Ishikawa (cell line): ENCODE data around the gene HTR3D.

ENCODE experiments used
- CEBPB ChIP-seq: IDR thresholded peaks from 2 replicates; pipeline ENCODE4 v1.6.1; 2012
- CREB1 ChIP-seq: IDR thresholded peaks from 2 replicates; pipeline ENCODE4 v1.6.1; 2012; ENCODE audit warnings: low read depth
- EGR1 ChIP-seq: IDR thresholded peaks from 2 replicates; pipeline ENCODE4 v1.6.1; 2012
- EP300 ChIP-seq: IDR thresholded peaks from 2 replicates; pipeline ENCODE4 v1.6.1; 2012; ENCODE audit warnings: borderline replicate concordance
- FOXM1 ChIP-seq: IDR thresholded peaks from 2 replicates; pipeline ENCODE4 v1.6.1; 2012; ENCODE audit warnings: low read depth, borderline replicate concordance
- MAX ChIP-seq: IDR thresholded peaks from 2 replicates; pipeline ENCODE4 v1.6.1; 2012
- NFIC ChIP-seq: IDR thresholded peaks from 2 replicates; pipeline ENCODE4 v1.6.1; 2012
- RAD21 ChIP-seq: IDR thresholded peaks from 2 replicates; pipeline ENCODE4 v1.6.1; 2012; ENCODE audit warnings: low read depth
- TAF1 ChIP-seq: IDR thresholded peaks from 2 replicates; pipeline ENCODE4 v1.6.1; 2012; ENCODE audit warnings: low read depth, mild to moderate bottlenecking
- TCF12 ChIP-seq: IDR thresholded peaks from 2 replicates; pipeline ENCODE4 v1.6.1; 2012; ENCODE audit warnings: low read depth
- TEAD4 ChIP-seq: IDR thresholded peaks from 2 replicates; pipeline ENCODE4 v1.6.1; 2012
- USF1 ChIP-seq: IDR thresholded peaks from 2 replicates; pipeline ENCODE4 v1.6.1; 2012
- YY1 ChIP-seq: IDR thresholded peaks from 2 replicates; pipeline ENCODE4 v1.6.1; 2012; ENCODE audit warnings: low read depth
- ZBTB7A ChIP-seq: IDR thresholded peaks from 2 replicates; pipeline ENCODE4 v1.6.1; 2012; ENCODE audit warnings: low read depth
- TF ChIP-seq, protein P1 (sequence below): IDR thresholded peaks from 2 replicates; pipeline ENCODE4 v1.6.1; 2012; ENCODE audit warnings: low read depth, mild to moderate bottlenecking

The HTR3D gene

DNA sequence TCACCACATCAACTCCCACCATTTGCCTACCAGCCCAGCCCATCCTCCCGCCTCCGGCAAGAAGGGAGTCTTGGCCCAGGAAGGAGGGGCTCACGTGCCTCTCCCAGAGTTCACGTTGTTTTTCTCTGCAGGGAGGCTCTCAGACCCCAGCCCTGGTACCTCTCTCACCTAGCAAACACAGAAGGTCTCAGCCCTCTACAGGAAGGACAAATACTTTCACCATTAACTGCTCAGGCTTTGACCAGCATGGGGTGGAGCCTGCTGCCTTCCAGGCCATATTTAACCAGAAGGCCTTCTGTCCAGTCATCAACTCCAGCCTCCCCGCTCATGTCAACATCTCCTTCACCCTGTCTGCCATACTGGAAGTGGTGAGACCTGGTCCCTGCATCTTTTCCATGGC, 46.3 kb downstream of the HTR3D start:
- TF ChIP-seq, protein P1, sequence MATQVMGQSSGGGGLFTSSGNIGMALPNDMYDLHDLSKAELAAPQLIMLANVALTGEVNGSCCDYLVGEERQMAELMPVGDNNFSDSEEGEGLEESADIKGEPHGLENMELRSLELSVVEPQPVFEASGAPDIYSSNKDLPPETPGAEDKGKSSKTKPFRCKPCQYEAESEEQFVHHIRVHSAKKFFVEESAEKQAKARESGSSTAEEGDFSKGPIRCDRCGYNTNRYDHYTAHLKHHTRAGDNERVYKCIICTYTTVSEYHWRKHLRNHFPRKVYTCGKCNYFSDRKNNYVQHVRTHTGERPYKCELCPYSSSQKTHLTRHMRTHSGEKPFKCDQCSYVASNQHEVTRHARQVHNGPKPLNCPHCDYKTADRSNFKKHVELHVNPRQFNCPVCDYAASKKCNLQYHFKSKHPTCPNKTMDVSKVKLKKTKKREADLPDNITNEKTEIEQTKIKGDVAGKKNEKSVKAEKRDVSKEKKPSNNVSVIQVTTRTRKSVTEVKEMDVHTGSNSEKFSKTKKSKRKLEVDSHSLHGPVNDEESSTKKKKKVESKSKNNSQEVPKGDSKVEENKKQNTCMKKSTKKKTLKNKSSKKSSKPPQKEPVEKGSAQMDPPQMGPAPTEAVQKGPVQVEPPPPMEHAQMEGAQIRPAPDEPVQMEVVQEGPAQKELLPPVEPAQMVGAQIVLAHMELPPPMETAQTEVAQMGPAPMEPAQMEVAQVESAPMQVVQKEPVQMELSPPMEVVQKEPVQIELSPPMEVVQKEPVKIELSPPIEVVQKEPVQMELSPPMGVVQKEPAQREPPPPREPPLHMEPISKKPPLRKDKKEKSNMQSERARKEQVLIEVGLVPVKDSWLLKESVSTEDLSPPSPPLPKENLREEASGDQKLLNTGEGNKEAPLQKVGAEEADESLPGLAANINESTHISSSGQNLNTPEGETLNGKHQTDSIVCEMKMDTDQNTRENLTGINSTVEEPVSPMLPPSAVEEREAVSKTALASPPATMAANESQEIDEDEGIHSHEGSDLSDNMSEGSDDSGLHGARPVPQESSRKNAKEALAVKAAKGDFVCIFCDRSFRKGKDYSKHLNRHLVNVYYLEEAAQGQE, result no peak
- TF ChIP-seq TCF12 (no peak), RAD21 (no peak), FOXM1 (no peak), CEBPB (no peak), TEAD4 (no peak), EGR1 (no peak), TAF1 (no peak), YY1 (no peak), CREB1 (no peak), MAX (no peak), USF1 (no peak), NFIC (no peak), ZBTB7A (no peak), EP300 (no peak)

GRCh38 chr3:184078851-184079250, 47.3 kb downstream of the HTR3D start:
- TF ChIP-seq ZBTB7A, result no peak
- no peak for TF ChIP-seq FOXM1
- TF ChIP-seq EP300, result no peak
- no peak for TF ChIP-seq CREB1
- no peak for TF ChIP-seq MAX
- no peak for TF ChIP-seq EGR1
- no peak for TF ChIP-seq CEBPB
- no peak for TF ChIP-seq RAD21
- TF ChIP-seq, protein P1, result no peak
- TF ChIP-seq TAF1, result no peak
- TF ChIP-seq YY1, result no peak
- TF ChIP-seq TEAD4, result no peak
- no peak for TF ChIP-seq TCF12

DNA sequence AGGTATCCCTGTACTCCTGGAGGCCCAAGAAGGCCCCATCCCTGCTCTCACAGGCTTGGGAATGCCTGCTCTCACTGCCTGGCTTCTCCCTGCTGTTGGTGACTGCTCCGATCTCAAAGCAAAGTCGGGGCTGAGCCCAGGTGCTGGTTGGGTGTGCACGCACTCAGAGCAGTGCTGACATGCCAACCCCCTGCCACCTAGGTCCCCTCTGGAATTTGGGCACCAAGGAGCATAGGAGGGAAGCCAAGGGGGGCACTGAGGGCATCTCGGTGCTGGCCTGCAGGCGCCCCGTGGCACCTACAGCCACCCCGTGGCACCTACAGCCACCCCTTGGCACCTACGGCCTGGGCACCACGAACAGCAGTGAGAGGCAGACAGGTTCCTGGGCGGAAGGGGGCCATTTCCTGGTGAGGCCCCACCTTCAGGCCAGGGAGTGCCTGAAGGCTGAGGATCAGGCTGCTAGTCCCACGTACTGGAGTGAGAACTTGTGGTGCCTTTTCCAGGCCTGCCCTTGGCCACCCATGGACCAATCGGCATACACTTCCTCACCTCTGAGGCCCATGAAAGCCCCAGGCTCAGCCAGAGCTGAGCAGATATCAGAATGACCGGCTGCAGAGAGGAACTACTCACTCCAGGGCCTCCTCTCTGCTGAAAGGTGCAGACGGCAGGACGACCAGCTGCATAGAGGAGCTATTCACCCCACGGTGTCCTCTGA, 49.7 kb downstream of the HTR3D start:
- TF ChIP-seq TCF12, result no peak
- no peak for TF ChIP-seq TEAD4
- TF ChIP-seq USF1, result no peak
- TF ChIP-seq FOXM1, result no peak
- TF ChIP-seq ZBTB7A, result no peak
- no peak for TF ChIP-seq CEBPB
- TF ChIP-seq RAD21, result no peak
- no peak for TF ChIP-seq MAX
- TF ChIP-seq, protein P1, result no peak
- no peak for TF ChIP-seq CREB1
- TF ChIP-seq YY1, result no peak
- no peak for TF ChIP-seq EP300
- TF ChIP-seq NFIC, result no peak
- no peak for TF ChIP-seq TAF1
- no peak for TF ChIP-seq EGR1

- TF ChIP-seq, protein P1, result no peak
- no peak for TF ChIP-seq CEBPB
- TF ChIP-seq EGR1, result no peak
- no peak for TF ChIP-seq EP300
- no peak for TF ChIP-seq USF1
Measured at GRCh38 chr3:184082034-184082433, 50.5 kb downstream of the HTR3D start.
